NCI-H1436 (cell line): ENCODE results near the gene BACE2.
A peak's percentile ranks its signal among the peaks of the same experiment; 100 is the strongest.

Experiments
- DNase-seq: peaks from one replicate; lab custom pipeline; 2025; lab: John Stamatoyannopoulos, UW

The BACE2 gene

DNA sequence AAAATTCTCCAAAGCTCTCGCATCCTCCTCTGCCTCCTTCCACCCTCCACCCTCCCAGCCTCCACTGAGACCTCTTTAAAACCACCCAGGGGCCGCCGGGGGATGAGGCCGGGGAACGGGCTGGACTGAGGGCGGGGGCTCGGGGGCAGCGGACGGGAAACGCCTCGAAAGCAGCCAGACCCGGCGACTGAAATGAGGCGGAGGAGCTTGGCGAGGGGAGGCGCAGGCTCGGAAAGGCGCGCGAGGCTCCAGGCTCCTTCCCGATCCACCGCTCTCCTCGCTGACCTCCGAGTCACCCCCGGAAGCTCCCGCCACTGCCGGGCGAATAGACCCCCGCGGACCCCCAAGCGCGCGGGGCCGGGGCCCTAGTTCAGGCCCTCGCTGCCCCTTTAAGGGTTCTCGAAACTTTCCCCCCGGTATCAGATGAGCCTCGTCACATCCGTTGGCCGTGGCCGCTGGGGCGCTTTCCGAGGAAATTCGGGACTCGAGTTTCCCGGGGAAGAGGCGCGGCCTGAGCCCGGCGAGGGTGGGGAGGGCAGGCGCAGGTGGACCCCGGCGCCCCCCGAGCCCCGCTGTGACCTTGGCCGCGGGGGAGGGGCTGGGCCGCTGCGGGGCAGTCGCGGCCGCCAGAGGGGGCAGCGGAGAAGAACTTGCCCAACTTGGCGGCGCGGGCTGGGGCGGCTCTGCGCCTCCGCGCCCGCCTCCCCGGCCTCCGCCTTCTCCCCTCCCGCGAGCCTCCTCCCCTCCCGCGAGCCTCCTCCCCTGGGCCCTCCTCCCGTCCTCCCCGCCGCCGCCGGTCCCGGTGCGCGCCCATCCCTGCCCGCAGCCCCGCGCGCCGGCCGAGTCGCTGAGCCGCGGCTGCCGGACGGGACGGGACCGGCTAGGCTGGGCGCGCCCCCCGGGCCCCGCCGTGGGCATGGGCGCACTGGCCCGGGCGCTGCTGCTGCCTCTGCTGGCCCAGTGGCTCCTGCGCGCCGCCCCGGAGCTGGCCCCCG lies at the start of gene BACE2:
Gene BACE2 (plus strand): TSS at position 813 of the 995 bp plus-strand sequence. CDS start 104 bp downstream, at position 917.
- DNase-seq: peak; percentile 63

DNA sequence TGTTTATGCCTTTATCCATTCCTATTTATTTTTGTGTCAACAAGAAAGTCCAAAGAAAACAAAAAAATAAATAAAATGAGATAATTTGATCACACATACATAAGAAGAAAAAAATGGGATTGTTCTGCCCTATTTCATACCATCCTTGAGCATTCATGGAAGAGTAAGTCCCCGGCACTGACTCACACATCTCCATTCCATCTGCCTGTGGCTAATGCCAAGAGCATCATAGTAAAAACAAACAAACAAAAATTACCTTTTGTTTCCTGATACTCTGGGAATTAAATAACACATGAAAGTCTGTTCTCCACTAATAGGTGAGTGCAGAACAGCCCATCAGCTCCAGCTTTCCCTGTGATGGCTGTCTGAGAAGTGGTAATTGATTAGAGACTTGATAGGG lies 48.1 kb upstream of the BACE2 start:
- DNase-seq: no peak

DNA sequence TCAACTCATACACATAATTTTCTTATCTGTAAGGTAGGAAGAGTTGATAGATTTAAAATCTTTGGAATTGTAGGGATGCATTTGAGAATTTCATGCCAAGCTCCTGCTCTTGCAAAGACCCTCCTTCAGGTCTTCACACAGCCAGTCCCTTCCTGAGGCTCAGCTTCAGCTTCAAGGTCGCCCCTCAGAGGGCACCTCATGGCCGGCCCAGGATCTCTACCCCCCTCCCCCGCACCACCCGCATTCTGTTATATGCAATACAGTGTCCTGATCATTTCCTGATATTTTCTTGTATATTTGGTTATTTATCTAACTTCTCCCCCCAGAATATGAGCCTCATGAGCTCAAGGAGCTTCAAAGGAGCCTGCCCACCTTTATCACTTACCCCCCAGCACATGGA lies 47.0 kb upstream of the BACE2 start:
- no peak for DNase-seq

DNA sequence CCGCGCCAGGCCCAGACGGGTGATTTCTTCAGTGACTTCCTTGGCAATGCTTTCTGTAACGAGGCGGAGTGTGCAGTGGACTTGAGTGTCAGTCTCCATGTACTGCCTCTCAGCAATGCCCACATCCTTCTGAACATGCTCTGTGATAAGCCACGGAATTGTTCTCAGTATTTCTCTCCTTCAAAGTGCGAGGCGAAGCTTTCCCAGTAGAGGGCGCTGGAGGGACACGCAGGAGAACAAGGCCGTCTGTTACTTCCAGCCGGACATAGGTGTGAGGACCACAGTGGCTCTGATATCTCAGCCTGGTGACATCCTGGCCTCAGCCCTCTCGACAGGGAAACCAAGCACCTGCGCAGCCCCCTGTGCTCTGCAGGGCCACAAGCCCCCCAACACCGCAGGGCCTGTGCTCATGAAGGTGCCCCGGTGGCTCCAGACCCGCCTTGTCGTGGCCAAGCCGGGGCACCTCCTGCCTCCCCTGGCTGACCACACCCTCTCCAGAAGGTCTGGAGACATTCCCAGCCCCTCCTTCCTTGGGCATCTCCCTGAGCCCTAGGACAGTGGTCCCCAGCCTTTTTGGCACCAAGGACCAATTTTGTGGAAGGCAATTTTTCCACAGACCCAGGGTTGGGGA lies 46.1 kb upstream of the BACE2 start:
- DNase-seq: peak; percentile 66

DNA sequence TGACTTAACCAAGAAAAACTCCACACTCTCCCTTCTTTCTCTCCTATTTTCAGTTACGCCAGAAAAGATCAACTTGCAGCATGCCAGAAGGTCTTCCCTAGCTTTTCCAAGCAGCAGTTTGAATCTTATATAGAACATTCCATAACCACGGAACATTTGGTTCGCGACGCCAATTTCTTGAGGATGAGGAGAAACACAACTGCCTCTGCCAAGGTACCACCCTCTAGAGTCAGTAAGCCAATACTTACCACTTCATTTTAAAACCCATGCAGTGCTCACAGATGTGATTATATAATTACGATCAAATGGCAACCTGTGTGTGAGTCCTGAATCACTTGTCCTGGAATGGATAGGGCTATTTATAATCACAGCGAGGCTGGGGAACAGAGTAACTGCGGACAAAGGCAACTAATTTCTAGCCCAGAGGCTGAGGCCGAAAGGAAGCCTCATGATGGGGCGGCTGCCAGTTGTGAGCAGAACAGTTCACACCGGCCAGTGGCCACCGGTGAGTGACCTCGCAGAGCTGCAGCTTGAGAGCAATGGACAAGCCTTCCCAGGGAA lies 43.2 kb upstream of the BACE2 start:
- no peak for DNase-seq

DNA sequence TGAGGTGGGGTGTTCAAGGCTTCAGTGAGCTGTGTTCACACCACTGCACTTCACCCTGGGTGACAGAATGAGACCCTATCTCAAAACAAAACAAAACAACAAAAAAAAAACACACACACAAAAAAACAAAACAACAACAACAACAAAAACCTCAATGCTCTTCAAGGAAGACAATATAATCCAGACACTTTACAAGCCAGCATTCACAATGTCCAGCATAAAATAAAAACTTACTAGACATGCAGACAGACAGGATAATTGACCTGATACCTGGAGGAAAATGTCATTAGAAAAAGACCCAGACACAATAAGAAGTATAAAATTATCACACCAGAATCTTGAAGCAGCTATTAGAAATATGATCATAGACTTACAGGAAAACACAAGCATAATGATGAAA lies 39.0 kb upstream of the BACE2 start:
- DNase-seq: no peak

DNA sequence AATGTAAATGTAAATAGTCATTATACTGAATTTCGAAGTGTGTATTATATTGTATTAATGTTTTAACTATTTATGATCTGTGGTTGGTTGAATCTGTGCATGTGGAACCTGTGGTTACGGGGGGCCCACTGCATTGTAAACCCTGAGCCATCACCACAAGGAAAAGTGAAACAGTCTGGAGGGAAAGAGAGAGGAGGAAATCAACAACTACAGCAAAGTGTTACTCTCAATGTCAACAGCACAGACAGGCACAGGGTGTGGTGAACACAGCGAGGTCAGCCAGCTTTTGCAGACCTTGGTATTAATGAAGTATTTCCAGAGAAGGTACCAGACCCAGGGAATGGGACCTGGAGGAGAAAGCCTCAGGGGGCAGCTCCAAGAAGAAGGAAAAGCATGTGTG lies 37.1 kb upstream of the BACE2 start:
- no peak for DNase-seq

DNA sequence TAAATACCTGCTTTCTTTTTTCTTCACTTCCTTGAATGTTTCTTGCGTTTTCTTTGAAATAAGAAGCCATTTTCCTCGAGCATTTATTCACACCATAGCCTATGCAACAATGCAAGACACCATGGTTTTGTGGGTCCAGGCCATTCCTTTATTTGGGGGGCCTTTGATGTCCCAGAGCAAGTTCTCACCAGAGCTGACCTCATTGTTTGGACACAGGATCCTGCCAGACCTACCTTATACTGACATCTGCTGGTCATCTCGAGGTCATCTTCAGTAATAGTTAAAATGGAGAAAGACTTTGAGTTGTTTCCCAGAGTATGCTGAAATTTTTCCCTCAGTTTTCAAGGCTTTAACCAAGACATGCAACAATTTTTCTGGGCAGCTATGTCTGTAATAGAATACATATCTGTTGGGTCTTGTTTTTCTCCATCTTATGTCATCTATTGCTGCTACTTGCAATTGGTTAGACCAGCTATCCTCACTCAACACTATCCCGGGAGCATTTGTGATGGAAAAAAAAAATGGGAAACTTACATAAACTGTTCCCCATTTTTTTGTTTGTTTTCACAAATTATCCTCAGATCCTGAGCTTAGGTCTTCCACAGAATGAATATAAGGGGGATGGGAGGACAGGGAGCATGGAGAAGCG lies 34.0 kb upstream of the BACE2 start:
- no peak for DNase-seq

DNA sequence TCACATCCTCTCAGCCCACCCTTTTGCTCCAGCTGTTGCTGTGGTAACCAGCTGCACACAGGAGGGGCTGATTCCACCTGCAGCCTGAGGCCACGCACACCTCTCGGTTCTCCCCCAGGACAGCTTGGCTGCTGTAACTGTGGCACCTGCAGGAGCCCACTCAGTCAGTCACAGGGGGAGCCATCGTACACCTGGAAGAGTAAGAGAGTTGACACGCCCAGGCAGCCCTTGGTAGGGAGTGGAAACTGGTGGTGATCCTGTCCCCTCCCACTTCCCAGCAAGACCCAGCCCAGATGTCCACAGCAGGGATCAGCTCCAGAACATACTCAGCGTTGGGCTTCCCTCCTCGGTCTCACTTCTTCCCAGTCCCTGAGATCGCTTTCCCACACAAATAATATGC lies 32.2 kb upstream of the BACE2 start:
- DNase-seq: no peak

DNA sequence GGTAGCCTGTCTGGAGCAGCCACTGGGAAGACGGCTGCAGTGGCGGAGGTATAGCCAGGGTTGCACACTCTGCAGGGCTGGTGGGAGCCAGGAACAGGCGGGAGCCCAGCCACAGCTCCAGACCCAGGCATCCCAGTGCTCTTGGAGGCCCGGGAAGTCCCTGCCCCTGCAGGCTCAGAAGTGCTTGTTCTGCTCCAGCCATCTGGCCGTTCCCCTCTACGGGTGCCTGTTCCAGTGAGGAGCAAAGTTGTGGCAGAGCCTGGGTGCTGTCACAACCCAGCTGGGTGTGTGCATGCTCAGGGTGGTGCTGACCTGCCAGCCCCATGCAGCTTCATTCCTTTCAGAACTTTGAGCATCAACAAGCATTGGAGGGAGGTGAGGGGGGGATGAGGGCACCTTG lies 31.7 kb upstream of the BACE2 start:
- no peak for DNase-seq

DNA sequence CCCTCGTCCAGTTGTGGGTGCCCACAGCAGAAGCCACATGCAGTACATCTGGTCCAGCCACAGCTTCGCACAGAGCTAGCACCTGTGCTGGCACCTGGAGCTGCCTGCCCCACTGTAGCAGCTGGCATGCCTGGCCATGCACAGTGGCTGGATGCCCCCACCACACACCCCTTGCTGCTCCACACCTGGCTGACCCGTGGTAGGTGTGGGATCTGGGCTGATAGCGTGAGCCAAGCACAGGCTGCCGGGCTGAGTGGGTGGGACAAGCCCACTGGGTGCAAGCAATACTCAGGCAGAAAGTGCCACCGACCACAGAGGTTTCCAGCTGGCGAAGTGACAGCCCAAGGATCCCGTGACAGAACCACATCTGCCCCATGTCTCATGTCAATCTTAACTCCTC lies 30.6 kb upstream of the BACE2 start:
- no peak for DNase-seq

DNA sequence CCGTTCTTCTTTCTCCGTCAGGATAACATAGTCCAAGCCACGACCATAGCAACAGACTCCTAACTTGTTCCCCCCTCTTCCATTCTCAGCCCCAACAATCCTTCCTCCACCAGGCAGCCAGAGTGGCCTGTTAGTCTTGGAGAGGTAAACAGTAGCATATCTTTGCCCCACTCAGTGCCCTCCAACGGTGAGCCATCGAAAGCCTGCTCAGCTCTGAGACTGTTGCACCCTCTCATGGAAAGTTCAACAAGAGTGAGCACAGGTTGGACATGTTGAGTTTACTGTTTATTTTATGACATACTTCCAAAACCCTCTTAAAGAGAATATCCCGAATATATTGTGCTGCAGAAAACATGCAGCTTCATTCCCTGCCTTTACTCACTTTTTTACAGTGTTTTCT lies 30.1 kb upstream of the BACE2 start:
- no peak for DNase-seq

DNA sequence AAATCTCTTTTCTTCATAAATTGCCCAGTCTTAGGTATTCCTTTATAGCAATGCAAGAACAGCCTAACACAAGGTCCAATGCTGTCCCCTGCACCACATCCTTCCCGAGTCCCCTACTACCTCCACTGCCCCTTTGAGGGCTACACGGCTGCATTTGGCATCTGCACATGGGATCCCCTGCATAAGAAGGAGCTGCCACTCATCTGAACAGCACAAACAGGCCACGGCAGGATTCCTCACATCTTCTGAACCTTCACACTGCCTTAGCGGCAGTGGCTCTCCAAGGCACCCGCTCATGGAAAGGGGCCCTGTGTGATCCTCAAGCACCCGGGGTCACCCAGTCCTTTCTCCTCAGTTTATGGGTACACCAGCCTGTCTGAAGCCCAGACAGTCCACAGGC lies 29.2 kb upstream of the BACE2 start:
- no peak for DNase-seq

DNA sequence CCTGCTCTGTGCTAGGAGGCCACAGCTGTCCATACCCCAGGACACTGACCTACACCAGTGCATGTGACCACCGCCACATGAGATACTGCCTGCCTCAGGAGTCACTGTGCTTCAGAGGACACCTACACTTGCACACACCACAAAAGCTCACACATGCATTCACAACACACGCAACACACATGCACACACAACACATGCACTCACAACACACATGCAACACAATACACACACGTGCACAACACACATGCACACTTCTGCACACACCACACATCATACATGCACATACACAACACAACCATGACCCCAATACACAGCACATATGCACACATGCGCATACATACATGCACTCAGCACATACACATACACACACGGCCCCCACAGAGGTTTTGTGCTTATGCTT lies 28.7 kb upstream of the BACE2 start:
- no peak for DNase-seq

DNA sequence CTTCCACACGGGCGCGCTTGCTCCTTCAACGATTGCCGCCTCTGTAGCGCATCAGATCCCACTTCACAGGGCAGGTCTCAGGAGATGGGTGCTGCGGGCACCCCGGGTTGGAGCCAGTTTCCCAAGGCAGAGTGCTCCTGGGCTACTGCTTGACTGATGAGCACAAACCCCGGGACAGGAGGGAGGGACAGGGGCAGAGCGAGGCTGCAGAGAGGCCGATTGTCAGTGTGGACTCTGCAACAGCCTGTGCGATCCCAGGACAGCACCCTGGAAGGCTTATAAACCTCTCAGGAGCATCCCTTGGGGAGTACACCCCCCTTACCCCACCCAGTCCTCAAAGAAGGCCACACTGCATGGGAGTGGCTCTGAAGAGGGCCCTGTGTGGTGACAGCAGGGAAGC lies 28.0 kb upstream of the BACE2 start:
- no peak for DNase-seq

DNA sequence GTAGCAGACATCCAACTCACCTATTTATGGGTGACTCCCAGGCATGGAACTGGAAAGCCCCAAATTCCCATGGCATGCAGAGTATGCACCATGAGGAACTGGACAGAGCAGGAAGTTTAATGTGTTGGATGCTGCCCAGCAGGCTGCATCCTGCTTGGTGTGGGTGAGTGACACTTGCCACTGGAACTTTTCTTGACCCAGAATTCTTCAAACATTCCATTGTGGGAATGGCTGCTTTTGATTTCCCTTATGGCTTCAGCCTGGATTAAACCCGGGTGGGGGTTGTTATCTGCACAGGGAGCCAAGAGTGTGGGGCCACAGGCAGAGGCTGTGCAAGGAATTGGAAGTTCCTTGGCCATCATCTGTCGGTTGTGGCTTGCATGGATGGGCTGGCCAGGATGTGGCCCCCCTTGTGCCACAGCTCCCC lies 26.9 kb upstream of the BACE2 start:
- DNase-seq: no peak

DNA sequence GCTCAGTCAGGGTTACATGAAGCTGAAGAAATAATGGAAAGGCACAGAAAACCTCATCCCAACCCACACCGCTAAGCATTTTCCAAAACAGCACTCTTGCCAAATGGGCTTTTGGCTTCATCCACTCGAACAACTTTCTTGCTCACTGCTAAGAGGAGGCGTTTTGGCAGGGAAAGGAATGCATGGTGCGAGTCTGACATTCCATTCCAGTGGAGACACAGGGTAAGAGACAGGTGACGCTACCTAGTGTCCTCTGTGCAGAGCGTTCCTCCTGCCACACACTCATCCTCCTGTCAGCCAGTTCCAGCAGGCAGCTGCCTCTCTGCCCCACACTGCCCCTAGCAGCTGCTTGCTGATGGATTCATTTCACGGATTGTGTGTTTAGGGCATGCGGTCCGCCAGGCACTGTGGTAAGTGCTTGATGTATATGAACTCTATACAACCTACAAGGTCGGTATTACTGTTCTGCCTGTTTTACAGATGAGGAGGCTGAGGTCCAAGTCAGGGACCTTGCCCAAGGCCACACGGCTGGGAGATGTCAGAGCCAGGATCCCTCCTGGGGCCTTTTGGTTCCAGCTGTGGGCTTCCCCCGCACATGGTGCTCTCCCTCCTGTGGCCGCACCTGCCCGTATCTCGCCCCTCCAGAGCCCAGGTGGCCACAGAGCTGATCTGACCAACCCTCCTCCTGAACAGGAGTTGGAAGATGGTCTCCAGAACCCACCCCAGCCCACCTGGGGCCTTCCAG lies 25.7 kb upstream of the BACE2 start:
- DNase-seq: no peak

DNA sequence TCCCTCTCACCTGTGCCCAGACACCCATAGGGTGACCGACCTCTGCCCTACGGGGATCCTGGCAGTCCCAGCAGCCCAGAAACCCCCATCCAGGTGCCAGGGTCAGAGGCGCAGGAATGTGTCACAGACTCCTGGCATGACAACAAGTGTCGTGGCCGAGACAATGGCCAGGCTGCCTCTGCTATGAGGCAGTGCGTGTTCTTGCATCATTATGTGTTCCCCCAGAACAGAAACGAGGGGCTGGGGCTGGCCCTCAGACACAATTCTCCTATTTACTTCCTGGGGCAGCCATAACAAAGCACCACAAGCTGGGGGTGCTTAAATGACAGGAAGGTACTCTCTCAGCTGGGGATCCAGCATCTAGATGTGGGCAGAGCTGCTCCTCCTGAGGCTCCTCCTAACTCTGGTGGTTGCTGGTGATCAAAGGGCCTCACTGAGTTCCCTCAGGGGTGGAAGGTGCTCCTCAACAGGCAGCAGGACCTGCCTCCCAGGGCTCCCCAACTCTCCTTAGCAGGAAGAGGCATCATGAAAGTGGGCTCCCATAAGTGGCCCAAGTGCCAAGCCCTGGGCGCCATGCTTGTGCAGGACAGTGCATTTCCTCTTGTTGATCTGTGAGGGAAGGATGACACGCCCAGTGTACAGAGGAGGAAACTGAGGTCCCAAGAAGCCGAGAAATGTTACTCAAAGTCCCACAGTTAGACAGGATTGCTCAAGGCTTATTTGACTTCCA lies 24.2 kb upstream of the BACE2 start:
- no peak for DNase-seq

DNA sequence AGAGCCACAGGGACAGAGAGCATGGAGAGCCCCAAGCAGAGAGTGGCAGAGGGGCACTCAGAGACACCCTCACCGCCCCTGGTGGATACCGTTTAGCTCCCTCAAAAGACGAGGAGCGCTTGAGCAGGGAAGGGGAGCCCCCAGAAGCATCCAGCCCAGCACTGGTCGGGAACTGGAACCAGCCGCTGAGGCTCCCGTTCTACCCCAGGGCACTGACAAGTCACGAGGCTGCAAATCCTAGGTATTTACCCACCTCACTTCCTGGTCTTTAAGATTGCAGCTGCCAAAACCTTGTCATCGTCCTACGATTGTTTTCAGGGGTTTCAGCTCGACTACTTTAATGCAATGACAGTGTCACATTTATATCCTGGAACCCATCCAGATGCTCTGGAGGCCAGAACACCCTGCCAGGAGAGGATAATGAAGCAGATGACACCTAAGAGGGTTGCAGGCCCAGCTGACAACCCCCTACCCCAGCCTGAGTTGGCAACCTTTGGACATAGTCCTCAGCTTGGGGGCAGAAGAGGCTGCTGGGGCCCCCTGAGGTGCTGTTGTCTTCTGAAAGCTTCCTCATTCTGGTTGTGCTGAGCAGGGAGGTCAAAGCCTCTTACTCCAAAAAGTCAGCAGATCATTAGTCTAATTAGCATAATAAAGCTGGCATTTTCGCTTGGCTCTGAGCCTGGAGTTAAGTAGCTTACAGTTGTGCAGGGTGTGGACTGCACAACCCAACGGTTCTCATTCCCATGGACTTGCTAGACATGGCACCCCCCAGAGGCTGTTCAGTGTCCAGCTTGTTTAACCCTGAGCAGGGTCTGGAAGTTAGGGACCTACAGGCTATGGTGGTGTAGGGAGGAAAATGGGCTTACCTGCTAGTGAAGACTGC lies 20.6 kb upstream of the BACE2 start:
- DNase-seq: peak; percentile 21

DNA sequence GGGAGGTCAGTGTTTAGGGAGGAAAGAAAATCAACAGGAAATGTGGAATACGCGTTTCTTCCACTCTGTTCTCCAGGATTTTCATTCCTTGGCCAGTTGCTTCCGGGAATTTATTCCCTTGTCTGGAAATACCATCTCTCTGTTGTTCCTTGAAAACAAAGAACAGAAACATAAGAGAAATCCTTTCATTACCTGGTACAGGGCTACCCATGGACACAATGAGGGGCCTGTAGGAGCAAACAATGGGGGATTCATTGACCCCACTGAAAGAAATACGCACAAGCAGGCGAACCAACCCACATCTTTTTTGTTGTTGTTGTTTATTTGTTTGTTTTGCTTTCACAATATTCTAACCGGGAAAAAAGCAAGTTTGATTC lies 20.0 kb upstream of the BACE2 start:
- no peak for DNase-seq
